GM12864 (cell line): ENCODE data around the gene ZNF675.
"Not testable (repeated sequence)": the region's sequence is repeated elsewhere in the genome, so short reads cannot be mapped to it uniquely, and the experiment has no call there.

Experiments
- DNase-seq: peaks from one replicate; pipeline ENCODE4 v3.0.0-alpha.2; 2011; ENCODE audit warnings: low read depth
- H3K4me3 ChIP-seq: 2 replicates; pipeline ENCODE4 v1.5.1; 2011; ENCODE audit warnings: mild to moderate bottlenecking, low read depth, low read length, control low read depth
- TF ChIP-seq, protein P1 (sequence below): IDR thresholded peaks from 2 replicates; pipeline ENCODE4 v1.5.1; 2011; ENCODE audit warnings: low read depth, mild to moderate bottlenecking, moderate library complexity, low read length, control low read depth, inconsistent platforms; ENCODE audit errors: missing control alignments

The ZNF675 gene

DNA sequence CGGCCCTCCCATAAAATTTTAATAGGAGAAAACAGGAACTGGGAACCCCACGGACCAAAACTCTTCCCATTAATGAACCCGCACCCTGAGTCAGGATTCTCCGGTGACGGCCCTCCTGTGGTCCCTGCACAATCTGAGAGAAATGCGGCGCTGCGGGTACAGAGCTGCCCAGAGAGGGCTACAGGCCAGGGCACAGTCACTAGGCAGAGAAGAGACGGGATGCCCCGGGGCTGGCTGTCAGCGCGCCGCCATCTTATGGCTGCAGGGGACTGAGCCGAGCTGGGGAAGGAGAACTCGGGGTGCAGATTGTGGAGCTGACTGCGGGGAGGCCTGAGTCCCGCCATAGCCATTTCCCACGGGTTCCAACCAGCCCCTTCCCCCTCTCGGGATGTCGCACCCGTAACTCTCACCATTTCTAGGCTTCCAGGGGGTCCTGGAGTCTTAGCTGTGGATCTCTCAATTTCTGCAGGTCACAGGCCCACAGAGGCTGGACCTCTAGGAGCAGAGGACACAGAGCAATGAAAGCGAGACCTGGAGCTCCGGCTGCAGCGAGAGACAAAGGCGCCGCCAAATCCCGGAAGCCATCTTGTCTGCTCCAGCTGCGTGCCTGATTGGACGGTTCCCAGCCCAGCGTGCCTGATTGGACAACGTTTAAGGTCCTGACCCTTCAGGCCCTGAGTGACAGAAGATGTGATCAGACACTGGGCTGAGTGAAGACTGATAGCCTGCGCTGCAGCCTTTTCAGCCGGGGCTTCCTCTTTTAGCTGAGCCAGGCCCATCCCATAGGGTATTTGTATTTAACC is at the start of gene ZNF675:
TSS of gene ZNF675 (minus strand) at position 592 of the 803 bp plus-strand sequence. CDS start at position 413, 179 bp downstream.
- peak within 1 kb of the TSS; percentile 77 for H3K4me3 ChIP-seq
- DNase-seq: peak; percentile 92
- TF ChIP-seq, protein P1, sequence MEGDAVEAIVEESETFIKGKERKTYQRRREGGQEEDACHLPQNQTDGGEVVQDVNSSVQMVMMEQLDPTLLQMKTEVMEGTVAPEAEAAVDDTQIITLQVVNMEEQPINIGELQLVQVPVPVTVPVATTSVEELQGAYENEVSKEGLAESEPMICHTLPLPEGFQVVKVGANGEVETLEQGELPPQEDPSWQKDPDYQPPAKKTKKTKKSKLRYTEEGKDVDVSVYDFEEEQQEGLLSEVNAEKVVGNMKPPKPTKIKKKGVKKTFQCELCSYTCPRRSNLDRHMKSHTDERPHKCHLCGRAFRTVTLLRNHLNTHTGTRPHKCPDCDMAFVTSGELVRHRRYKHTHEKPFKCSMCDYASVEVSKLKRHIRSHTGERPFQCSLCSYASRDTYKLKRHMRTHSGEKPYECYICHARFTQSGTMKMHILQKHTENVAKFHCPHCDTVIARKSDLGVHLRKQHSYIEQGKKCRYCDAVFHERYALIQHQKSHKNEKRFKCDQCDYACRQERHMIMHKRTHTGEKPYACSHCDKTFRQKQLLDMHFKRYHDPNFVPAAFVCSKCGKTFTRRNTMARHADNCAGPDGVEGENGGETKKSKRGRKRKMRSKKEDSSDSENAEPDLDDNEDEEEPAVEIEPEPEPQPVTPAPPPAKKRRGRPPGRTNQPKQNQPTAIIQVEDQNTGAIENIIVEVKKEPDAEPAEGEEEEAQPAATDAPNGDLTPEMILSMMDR: no peak

DNA sequence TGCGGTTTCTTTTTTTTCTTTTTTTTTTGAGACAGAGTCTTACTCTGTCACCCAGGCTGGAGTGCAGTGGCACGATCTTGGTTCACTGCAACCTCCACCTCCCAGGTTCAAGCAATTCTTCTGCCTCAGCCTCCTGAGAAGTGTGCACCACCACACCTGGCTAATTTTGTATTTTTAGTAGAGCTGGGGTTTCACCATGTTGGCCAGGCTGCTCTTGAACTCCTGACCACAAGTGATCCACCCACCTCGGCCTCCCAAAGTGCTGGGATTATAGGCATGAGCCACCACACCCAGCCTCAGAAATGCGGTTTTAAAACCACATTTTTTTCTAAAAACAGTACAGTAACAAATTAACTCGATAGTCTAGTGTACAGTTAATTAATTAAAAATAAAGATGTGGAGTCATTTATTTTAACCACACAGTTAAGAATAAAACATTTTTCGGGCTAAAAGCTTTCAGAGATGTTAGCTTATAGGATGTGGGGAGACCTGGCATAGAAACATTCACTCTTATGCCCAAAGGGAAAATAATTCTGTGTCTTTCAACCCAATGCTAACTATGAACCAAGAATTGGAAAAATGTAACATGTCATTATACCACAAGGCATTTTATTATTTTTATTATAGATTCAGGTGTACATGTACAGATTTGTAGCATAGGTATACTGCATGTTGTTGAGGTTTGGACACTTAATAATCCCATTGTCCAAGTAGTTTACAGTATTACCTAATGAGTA is 43.9 kb upstream of the ZNF675 start:
- DNase-seq, H3K4me3 ChIP-seq: not testable (repeated sequence)

DNA sequence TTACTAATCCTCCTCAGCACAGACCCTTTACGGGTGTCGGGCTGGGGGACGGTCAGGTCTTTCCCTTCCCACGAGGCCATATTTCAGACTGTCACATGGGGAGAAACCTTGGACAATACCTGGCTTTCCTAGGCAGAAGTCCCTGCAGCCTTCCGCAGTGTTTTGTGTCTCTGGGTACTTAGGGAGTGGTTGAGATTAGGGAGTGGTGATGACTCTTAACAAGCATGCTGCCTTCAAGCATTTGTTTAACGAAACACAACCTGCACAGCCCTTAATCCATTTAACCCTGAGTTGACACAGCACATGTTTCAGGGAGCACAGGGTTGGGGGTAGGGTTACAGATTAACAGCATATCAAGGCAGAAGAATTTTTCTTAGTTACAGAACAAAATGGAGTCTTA is 37.1 kb upstream of the ZNF675 start:
- DNase-seq, H3K4me3 ChIP-seq: not testable (repeated sequence)

DNA sequence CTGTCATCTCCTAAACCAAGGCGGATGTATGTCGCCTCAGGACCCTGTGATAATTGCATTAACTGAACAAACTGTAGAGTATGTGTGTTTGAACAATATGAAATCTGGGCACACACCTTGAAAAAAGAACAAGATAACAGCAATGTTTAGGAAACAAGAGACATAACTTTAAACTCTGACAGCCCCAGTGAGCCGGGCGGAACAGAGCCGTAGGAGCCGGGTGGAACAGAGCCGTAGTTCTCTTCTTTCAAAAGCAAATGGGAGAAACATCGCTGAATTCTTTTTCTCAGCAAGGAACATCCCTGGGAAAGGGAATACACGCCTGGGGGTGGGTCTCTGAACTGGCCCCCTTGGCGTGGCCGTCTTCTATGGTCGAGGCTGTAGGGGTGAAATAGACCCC is 31.8 kb upstream of the ZNF675 start:
- no peak overlapping the region for H3K4me3 ChIP-seq
- no peak for DNase-seq
- TF ChIP-seq, protein P1: no peak

DNA sequence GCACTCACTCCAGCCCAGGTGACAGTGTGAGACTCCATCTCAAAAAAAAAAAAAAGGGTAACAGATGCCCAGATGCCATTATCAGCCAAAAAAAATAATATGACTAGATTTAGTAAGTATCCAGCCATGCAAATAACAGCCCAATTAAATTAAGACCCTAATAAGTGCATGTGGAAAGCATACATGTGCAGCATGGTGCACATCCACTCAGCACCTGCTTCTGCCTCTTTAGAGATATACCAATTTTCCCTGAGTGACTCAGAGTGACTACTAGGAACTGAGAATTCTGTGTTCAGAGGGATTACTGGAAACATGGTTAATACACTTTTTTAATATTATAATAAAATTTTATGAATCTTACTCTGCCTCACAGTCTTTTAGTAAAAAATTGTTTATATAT is 29.8 kb upstream of the ZNF675 start:
- no peak for DNase-seq
- no peak overlapping the region for H3K4me3 ChIP-seq
- TF ChIP-seq, protein P1: no peak

DNA sequence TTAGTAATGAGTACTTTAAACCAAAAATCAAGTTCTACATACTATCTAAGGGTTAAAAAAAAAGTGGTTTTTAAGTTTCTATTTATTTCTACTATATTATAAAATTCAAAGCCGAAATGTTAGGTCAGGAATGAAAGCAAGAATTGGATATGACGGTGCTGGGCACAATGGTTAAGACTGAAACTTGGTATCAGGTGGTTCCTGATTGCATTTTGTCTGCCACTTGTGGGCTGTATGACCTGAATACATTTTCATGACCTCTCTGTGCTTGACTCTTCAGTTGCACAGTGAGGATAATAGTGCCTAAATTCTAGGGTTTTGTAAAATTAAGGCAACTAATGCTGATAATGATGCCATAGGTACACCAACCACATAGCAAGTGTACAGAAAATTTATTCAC is 22.3 kb upstream of the ZNF675 start:
- TF ChIP-seq, protein P1: no peak
- H3K4me3 ChIP-seq: no peak overlapping the region
- DNase-seq: no peak

DNA sequence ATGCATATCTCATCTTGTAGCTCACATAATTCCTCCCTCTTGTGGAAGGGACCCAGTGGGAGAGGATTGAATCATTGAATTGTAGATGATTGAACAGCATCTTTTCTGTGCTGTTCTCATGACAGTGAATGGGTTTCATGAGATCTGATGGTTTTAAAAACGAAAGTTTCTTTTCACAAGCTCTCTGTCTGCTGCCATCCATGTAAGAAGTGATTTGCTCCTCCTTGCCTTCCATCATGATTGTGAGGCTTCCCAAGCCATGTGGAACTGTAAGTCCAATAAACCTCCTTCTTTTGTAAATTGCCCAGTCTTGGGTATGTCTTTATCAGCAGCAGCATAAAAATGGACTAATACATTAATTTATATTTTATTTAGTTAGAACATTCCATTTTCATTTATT is 19.6 kb upstream of the ZNF675 start:
- TF ChIP-seq, protein P1: no peak
- no peak for DNase-seq
- no peak overlapping the region for H3K4me3 ChIP-seq

DNA sequence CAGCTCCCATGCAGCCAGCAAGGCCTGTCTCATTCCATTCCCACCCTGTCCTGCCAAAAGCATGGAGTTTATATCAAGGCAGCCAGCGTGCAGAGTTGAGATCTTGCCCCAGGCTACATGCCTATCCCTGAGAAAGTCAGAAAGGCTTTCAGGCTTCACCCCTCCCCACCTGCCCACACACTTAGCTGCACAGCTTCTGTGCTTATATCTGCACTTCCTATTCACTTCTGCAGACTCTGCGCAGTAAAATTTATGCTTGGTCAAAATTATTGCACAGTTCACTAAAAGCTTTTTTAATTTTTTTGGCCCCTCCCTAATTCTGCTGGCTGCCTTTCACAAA is 12.5 kb upstream of the ZNF675 start:
- DNase-seq: no peak
- TF ChIP-seq, protein P1: no peak
- no peak overlapping the region for H3K4me3 ChIP-seq
